MM.1S (cell line): ENCODE data around the gene STAT1.

Experiments
- DNase-seq: peaks from one replicate; pipeline ENCODE4 v3.0.0-alpha.2; 2015
- H2AFZ ChIP-seq: fragments of 300-600 bp; sonication (generic); 2 replicates; pipeline ENCODE4 v1.6.0; 2016; ENCODE audit warnings: antibody characterized with exemption, low read length
- H3F3A ChIP-seq: fragments of 300-600 bp; sonication (generic); 2 replicates; pipeline ENCODE4 v1.6.1; 2016; ENCODE audit warnings: mild to moderate bottlenecking, antibody characterized with exemption, low read length, moderate library complexity, mixed read lengths; ENCODE audit not compliant: insufficient read depth
- H3K27ac ChIP-seq: fragments of 300-600 bp; sonication (generic); 2 replicates; pipeline ENCODE4 v1.5.1; 2016; ENCODE audit warnings: mild to moderate bottlenecking, low read length
- H3K27me3 ChIP-seq: fragments of 300-600 bp; sonication (generic); replicated peaks from 2 replicates; pipeline ENCODE4 v1.6.0; 2016; ENCODE audit warnings: low read length; ENCODE audit not compliant: insufficient read depth
- H3K36me3 ChIP-seq: fragments of 300-600 bp; sonication (generic); replicated peaks from 2 replicates; pipeline ENCODE4 v1.6.1; 2016; ENCODE audit warnings: mild to moderate bottlenecking, low read length, mixed read lengths; ENCODE audit not compliant: insufficient read depth
- H3K4me1 ChIP-seq: fragments of 300-600 bp; sonication (generic); 2 replicates; pipeline ENCODE4 v1.6.1; 2016; ENCODE audit warnings: low read length, mixed read lengths
- H3K4me2 ChIP-seq: fragments of 300-600 bp; sonication (generic); 2 replicates; pipeline ENCODE4 v1.6.0; 2016; ENCODE audit warnings: low read depth, low read length
- H3K4me3 ChIP-seq: fragments of 300-600 bp; sonication (generic); 2 replicates; pipeline ENCODE4 v1.5.1; 2016; ENCODE audit warnings: low read length, mixed read lengths
- H3K79me2 ChIP-seq: fragments of 300-600 bp; sonication (generic); 2 replicates; pipeline ENCODE4 v1.6.1; 2016; ENCODE audit warnings: mixed run types, low read length, mixed read lengths
- H3K9ac ChIP-seq: fragments of 300-600 bp; sonication (generic); 2 replicates; pipeline ENCODE4 v1.6.1; 2016; ENCODE audit warnings: low read length, mixed read lengths
- H3K9me2 ChIP-seq: fragments of 300-600 bp; sonication (generic); replicated peaks from 2 replicates; pipeline ENCODE4 v1.6.1; 2016; ENCODE audit warnings: mild to moderate bottlenecking, low read length, mixed read lengths; ENCODE audit not compliant: insufficient read depth
- H3K9me3 ChIP-seq: fragments of 300-600 bp; sonication (generic); replicated peaks from 2 replicates; pipeline ENCODE4 v1.6.1; 2016; ENCODE audit warnings: mild to moderate bottlenecking, low read length, mixed read lengths; ENCODE audit not compliant: insufficient read depth
- H4K20me1 ChIP-seq: fragments of 300-600 bp; sonication (generic); 2 replicates; pipeline ENCODE4 v1.6.1; 2016; ENCODE audit warnings: mild to moderate bottlenecking, low read length, moderate library complexity, mixed read lengths; ENCODE audit not compliant: insufficient read depth
- CTCF ChIP-seq: fragments of 300-600 bp; sonication (generic); IDR thresholded peaks from 2 replicates; pipeline ENCODE4 v1.5.1; 2016; ENCODE audit warnings: antibody characterized with exemption, low read length, mixed read lengths
- EZH2 ChIP-seq: fragments of 300-600 bp; sonication (generic); optimal IDR thresholded peaks from 2 replicates; pipeline ENCODE3; 2017; ENCODE audit warnings: low read depth, mild to moderate bottlenecking, antibody characterized with exemption, low read length, mixed read lengths
- EZH2phosphoT487 ChIP-seq: fragments of 300-600 bp; sonication (generic); IDR thresholded peaks from 2 replicates; pipeline ENCODE4 v1.6.1; 2018; ENCODE audit warnings: antibody characterized with exemption, low read length

Gene STAT1

GRCh38 chr2:190982262-190983034, 31.5 kb downstream of the STAT1 start:
- Histone ChIP-seq H3K27ac (no peak overlapping the region), H2AFZ (no peak overlapping the region), H3K79me2 (no peaks in the 10 kb centered on the region), H4K20me1 (no peaks in the 10 kb centered on the region), H3K9ac (no peak overlapping the region), H3F3A (no peaks in the 10 kb centered on the region), H3K4me1 (no peaks in the 10 kb centered on the region), H3K27me3 (no peaks in the 10 kb centered on the region), H3K9me2 (no peaks in the 10 kb centered on the region), H3K9me3 (no peaks in the 10 kb centered on the region), H3K4me3 (no peak overlapping the region), H3K36me3 (peaks cover 4% of the 10 kb centered on the region; the same call in 1 of the 2 replicates), H3K4me2 (no peak overlapping the region)
- TF ChIP-seq EZH2: no peak
- TF ChIP-seq EZH2phosphoT487: no peak
- TF ChIP-seq CTCF: no peak
- no peak for DNase-seq

- H3K27ac ChIP-seq: no peak overlapping the region
These were observed 32.2 kb downstream of the STAT1 start for GRCh38 chr2:190981733-190982132.

GRCh38 chr2:190981333-190981732, 32.6 kb downstream of the STAT1 start:
- H3K9me2 ChIP-seq: no peaks in the 10 kb centered on the region
- H3K4me1 ChIP-seq: no peaks in the 10 kb centered on the region
- H3K27ac ChIP-seq: no peak overlapping the region
- H3K9me3 ChIP-seq: no peaks in the 10 kb centered on the region
- no peak for DNase-seq
- H3F3A ChIP-seq: no peaks in the 10 kb centered on the region
- H3K36me3 ChIP-seq: peaks cover 4% of the 10 kb centered on the region; the same call in 1 of the 2 replicates
- TF ChIP-seq CTCF (no peak), EZH2phosphoT487 (no peak), EZH2 (no peak)
- H2AFZ ChIP-seq: no peak overlapping the region
- H4K20me1 ChIP-seq: no peaks in the 10 kb centered on the region
- no peak overlapping the region for H3K9ac ChIP-seq
- no peaks in the 10 kb centered on the region for H3K27me3 ChIP-seq
- H3K4me3 ChIP-seq: no peak overlapping the region
- no peak overlapping the region for H3K4me2 ChIP-seq
- no peaks in the 10 kb centered on the region for H3K79me2 ChIP-seq

More at GRCh38 chr2:190981733-190982132, 32.2 kb downstream of the STAT1 start:
- H3K36me3 ChIP-seq: peaks cover 4% of the 10 kb centered on the region; the same call in 1 of the 2 replicates
- no peak overlapping the region for H3K4me2 ChIP-seq
- no peak overlapping the region for H3K4me3 ChIP-seq
- H3K9ac ChIP-seq: no peak overlapping the region
- no peak for DNase-seq
- no peaks in the 10 kb centered on the region for H3K4me1 ChIP-seq
- no peaks in the 10 kb centered on the region for H3K9me3 ChIP-seq
- H3F3A ChIP-seq: no peaks in the 10 kb centered on the region
- no peaks in the 10 kb centered on the region for H3K79me2 ChIP-seq
- no peaks in the 10 kb centered on the region for H3K9me2 ChIP-seq
- TF ChIP-seq EZH2 (no peak), CTCF (no peak), EZH2phosphoT487 (no peak)
- H2AFZ ChIP-seq: no peak overlapping the region
- H4K20me1 ChIP-seq: no peaks in the 10 kb centered on the region
- no peaks in the 10 kb centered on the region for H3K27me3 ChIP-seq
